A172 (cell line): Measurements from ENCODE around the gene TRIM8. TPM values are rescaled to one million over a fixed set of nuclear protein-coding genes. Genes with fewer than 3 reads are reported as not detected.

Source experiments
- DNase-seq: peaks from one replicate; pipeline ENCODE4 v3.0.0-alpha.2; 2015; ENCODE audit warnings: low spot score
- total RNA-seq: library from RNA; depleted of rRNA; stranded (reverse); fragments of >200 nt; shearing (Covaris generic); gene quantifications from 2 replicates; pipeline ENCODE4 v1.2.3, GENCODE V29; 2014; rRNA removed

Gene TRIM8
- total RNA-seq, 1 experiment from 2014 or later, result 68.3 TPM

DNA sequence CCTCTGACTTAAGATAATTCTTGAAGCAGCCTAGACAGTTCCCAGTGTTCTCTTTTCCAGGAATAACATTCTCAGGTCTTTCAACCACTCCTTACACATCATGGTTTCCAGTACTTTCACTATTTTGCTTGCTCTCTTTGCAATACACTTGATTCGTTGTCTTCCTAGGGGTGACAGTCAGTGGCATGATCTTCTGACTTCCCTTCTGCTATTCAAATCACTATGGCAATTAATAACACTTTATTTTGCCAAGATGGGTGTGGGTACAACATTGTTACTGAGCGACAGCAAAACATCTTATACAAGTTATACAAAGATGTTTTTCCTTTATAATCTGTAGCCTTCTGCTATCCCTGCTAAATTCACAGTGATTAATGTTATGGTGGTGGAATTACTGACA is 54.6 kb downstream of the TRIM8 start:
- no peak for DNase-seq

- DNase-seq, result no peak
These were observed 57.0 kb downstream of the TRIM8 start for GRCh38 chr10:102701272-102701671.

- DNase-seq, result no peak
These were observed 57.5 kb downstream of the TRIM8 start for GRCh38 chr10:102701796-102702195.

GRCh38 chr10:102702742-102703141 is 58.5 kb downstream of the TRIM8 start:
- no peak for DNase-seq

DNA sequence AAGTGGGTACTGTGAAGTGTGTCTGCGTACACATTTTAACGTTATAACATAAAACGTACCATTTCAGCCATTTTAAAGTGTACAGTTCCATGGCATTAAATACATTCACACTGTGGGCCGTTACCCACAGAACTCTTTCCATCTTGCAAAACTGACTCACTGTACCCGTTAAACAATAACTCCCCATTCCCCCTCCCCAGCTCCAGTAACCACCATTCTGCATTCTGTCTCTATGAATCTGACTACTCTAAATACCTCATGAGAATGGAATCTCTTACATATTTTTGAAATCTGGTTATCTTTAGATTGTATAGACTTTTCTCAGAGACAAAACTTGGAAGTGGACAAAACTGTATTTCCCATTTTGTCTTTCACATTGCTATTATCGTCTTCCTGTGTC is 60.6 kb downstream of the TRIM8 start:
- DNase-seq, result no peak

DNA sequence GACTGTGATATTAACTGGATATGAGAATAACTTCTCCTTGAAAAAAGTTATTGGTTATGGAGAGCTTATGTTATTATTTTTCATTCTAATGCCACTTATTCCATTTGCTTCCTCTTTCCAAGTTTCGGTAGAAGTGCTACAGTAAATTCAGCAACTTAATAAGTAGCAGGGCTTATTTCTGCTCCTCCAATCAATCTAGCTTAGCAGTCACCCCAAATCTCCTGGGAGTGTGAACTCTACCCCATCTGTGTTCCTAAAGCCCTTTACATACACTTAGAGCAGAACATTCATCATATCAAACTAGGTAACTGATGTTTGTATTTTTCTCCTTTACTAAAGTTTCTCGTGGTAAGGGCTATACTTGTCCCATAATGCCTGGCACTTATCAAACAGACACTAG is 61.3 kb downstream of the TRIM8 start:
- DNase-seq, result no peak

Other genes with a start within 250 kb of the TRIM8 start
- gene NFKB2, start 248.8 kb upstream of the TRIM8 start, total RNA-seq, result 60.9 and 63.0 TPM in 2 replicates
- 0.07 TPM in 1 of 2 replicates, not detected in the other for gene PSD, start 225.7 kb upstream of the TRIM8 start, total RNA-seq
- 14.6 and 20.0 TPM in 2 replicates for gene FBXL15, start 223.6 kb upstream of the TRIM8 start, total RNA-seq
- gene CUEDC2, start 211.9 kb upstream of the TRIM8 start, total RNA-seq, result 121 and 123 TPM in 2 replicates
- gene C10orf95, start 192.9 kb upstream of the TRIM8 start, total RNA-seq, result not detected in 2 replicates
- gene ACTR1A, start 141.8 kb upstream of the TRIM8 start, total RNA-seq, result 163 and 193 TPM in 2 replicates
- gene SUFU, start 140.5 kb upstream of the TRIM8 start, total RNA-seq, result 3.7 and 4.9 TPM in 2 replicates
- 11.1 and 17.9 TPM in 2 replicates for gene ARL3, start 69.9 kb downstream of the TRIM8 start, total RNA-seq
- gene SFXN2, start 70.2 kb downstream of the TRIM8 start, total RNA-seq, result 7.3 and 9.5 TPM in 2 replicates
- gene WBP1L, start 99.5 kb downstream of the TRIM8 start, total RNA-seq, result 19.1 and 26.4 TPM in 2 replicates
- gene CYP17A1, start 192.9 kb downstream of the TRIM8 start, total RNA-seq, result not detected in 2 replicates
- 18.9 and 21.9 TPM in 2 replicates for gene BORCS7, start 209.8 kb downstream of the TRIM8 start, total RNA-seq
- 29.4 and 30.1 TPM in 2 replicates for gene AS3MT, start 225.0 kb downstream of the TRIM8 start, total RNA-seq